A673 (cell line): ENCODE measurements around the gene PBX4.

Source experiments
- EZH2 ChIP-seq: fragments of 200-600 bp; sonication (generic); IDR thresholded peaks from 2 replicates; pipeline ENCODE4 v1.6.1; 2017; ENCODE audit warnings: borderline replicate concordance, low read depth, mild to moderate bottlenecking, mixed read lengths, antibody characterized with exemption, low read length; ENCODE audit not compliant: poor library complexity, severe bottlenecking
- TF ChIP-seq, protein P1 (sequence below): fragments of 300-800, 200-600 bp; sonication (generic); conservative IDR thresholded peaks from 2 replicates; pipeline ENCODE4 v1.5.1; 2017; ENCODE audit warnings: low read depth, mild to moderate bottlenecking, antibody characterized with exemption, low read length, moderate library complexity, mixed read lengths

GRCh38 chr19:19543640-19544039 is 74.8 kb downstream of the PBX4 start:
- TF ChIP-seq, protein P1, sequence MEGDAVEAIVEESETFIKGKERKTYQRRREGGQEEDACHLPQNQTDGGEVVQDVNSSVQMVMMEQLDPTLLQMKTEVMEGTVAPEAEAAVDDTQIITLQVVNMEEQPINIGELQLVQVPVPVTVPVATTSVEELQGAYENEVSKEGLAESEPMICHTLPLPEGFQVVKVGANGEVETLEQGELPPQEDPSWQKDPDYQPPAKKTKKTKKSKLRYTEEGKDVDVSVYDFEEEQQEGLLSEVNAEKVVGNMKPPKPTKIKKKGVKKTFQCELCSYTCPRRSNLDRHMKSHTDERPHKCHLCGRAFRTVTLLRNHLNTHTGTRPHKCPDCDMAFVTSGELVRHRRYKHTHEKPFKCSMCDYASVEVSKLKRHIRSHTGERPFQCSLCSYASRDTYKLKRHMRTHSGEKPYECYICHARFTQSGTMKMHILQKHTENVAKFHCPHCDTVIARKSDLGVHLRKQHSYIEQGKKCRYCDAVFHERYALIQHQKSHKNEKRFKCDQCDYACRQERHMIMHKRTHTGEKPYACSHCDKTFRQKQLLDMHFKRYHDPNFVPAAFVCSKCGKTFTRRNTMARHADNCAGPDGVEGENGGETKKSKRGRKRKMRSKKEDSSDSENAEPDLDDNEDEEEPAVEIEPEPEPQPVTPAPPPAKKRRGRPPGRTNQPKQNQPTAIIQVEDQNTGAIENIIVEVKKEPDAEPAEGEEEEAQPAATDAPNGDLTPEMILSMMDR: no peak
- TF ChIP-seq EZH2: no peak
